B cell (primary cell): ENCODE results near the gene MAP3K19. TPM values are rescaled to one million over a fixed set of nuclear protein-coding genes. Genes with fewer than 3 reads are reported as not detected.

ENCODE experiments used
- ATAC-seq: fragments of 200-7000 bp; cut with Tn5 transposase; one replicate; pipeline ENCODE4 v1.10.0; 2021; ENCODE audit warnings: low read depth, mild to moderate bottlenecking, moderate number of reproducible peaks, moderate library complexity
- CTCF ChIA-PET: fragments of 350-600 bp; sonication (Branson Sonifier 250); formaldehyde crosslinking; loops from one replicate; lab custom pipeline; 2021; ENCODE audit warnings: antibody characterized with exemption, inconsistent platforms; lab: Charles Lee
- POLR2A ChIA-PET: fragments of 350-600 bp; sonication (Branson Sonifier 250); formaldehyde crosslinking; loops from one replicate; lab custom pipeline; 2021; ENCODE audit warnings: antibody characterized with exemption; lab: Charles Lee
- DNase-seq: peaks from one replicate; pipeline ENCODE4 v3.0.0; 2013
- H2AFZ ChIP-seq: 2 replicates; pipeline ENCODE4 v1.6.1; 2012; ENCODE audit warnings: mild to moderate bottlenecking, low read depth, low read length; ENCODE audit not compliant: insufficient read depth, poor library complexity, severe bottlenecking
- H3K27ac ChIP-seq, 2 donors: 1 replicate in 1 of 2; 2 replicates in 1 of 2; pipeline ENCODE4 v1.5.1; 2012 to 2013; ENCODE audit warnings: low read length in 2 of 2, mild to moderate bottlenecking in 2 of 2, moderate library complexity in 1 of 2
- H3K27me3 ChIP-seq, 4 experiments: fragments of 200-600 bp in 1 of 4; sonication (generic) in 1 of 4; replicated peaks in 1 of 4; 1 replicate in 2 of 4; 2 replicates in 2 of 4; pipeline versions ENCODE4 v1.6.1 to v1.7.0; 2013 to 2016; ENCODE audit warnings: low read length in 3 of 4, mild to moderate bottlenecking in 2 of 4, mixed read lengths in 1 of 4, moderate library complexity in 1 of 4; ENCODE audit not compliant: insufficient read depth in 4 of 4, control insufficient read depth in 3 of 4; ENCODE audit errors: control extremely low read depth in 1 of 4
- H3K36me3 ChIP-seq, 2 experiments: replicated peaks in 1 of 2; 1 replicate in 1 of 2; 2 replicates in 1 of 2; pipeline versions ENCODE4 v1.6.1 to v1.7.1; 2013; ENCODE audit warnings: low read length in 1 of 2; ENCODE audit not compliant: insufficient read depth in 2 of 2, control insufficient read depth in 1 of 2; ENCODE audit errors: control extremely low read depth in 1 of 2, extremely low read depth in 1 of 2
- H3K4me1 ChIP-seq, 2 donors: fragments of 200-600 bp in 1 of 2; sonication (generic) in 1 of 2; 1 replicate in 1 of 2; 2 replicates in 1 of 2; pipeline versions ENCODE4 v1.5.1 to v1.6.1; 2013 to 2017; ENCODE audit warnings: low read length in 2 of 2; ENCODE audit not compliant: control insufficient read depth in 2 of 2, insufficient read depth in 2 of 2
- H3K4me2 ChIP-seq: replicated peaks from 2 replicates; pipeline ENCODE3; 2012; ENCODE audit warnings: mild to moderate bottlenecking, low read depth, low read length; ENCODE audit not compliant: poor library complexity, severe bottlenecking
- H3K4me3 ChIP-seq, 5 experiments: fragments of 200-600 bp in 1 of 5; sonication (generic) in 1 of 5; 1 replicate in 3 of 5; 2 replicates in 2 of 5; pipeline versions ENCODE4 v1.5.1 to v1.7.0; 2011 to 2016; ENCODE audit warnings: low read length in 4 of 5, mild to moderate bottlenecking in 4 of 5, low read depth in 2 of 5, control low read depth in 1 of 5, moderate library complexity in 1 of 5; ENCODE audit not compliant: insufficient read depth in 1 of 5; ENCODE audit errors: control extremely low read depth in 1 of 5, extremely low read depth in 1 of 5
- H3K79me2 ChIP-seq: fragments of 200-600 bp; sonication (generic); one replicate; pipeline ENCODE4 v1.6.0; 2016; ENCODE audit warnings: low read length; ENCODE audit not compliant: control insufficient read depth, insufficient read depth
- H3K9ac ChIP-seq: fragments of 200-600 bp; sonication (generic); 2 replicates; pipeline ENCODE4 v1.6.1; 2017; ENCODE audit warnings: mild to moderate bottlenecking, low read length, moderate library complexity
- H3K9me3 ChIP-seq, 3 donors: one replicate each; pipeline versions ENCODE4 v1.6.1 to v1.7.1; 2013; ENCODE audit warnings: low read length in 2 of 3; ENCODE audit not compliant: control insufficient read depth in 2 of 3, insufficient read depth in 1 of 3; ENCODE audit errors: control extremely low read depth in 1 of 3
- H4K20me1 ChIP-seq: 2 replicates; pipeline ENCODE4 v1.6.0; 2012; ENCODE audit warnings: mild to moderate bottlenecking, low read length; ENCODE audit not compliant: insufficient read depth, control insufficient read depth, poor library complexity, severe bottlenecking
- H3K27ac Mint-ChIP-seq: one replicate; pipeline ENCODE4 v1.8.0; 2021; ENCODE audit warnings: mixed read lengths
- H3K27me3 Mint-ChIP-seq: one replicate; pipeline ENCODE4 v1.8.0; 2021; ENCODE audit warnings: mixed read lengths
- H3K4me1 Mint-ChIP-seq: one replicate; pipeline ENCODE4 v1.8.0; 2021; ENCODE audit warnings: mixed read lengths
- H3K4me3 Mint-ChIP-seq: one replicate; pipeline ENCODE4 v1.8.0; 2021; ENCODE audit warnings: mixed read lengths
- H3K9me3 Mint-ChIP-seq: one replicate; pipeline ENCODE4 v1.8.0; 2022; ENCODE audit warnings: mixed read lengths; ENCODE audit not compliant: insufficient read depth
- EZH2 ChIP-seq: IDR thresholded peaks from 2 replicates; pipeline ENCODE4 v1.6.1; 2012; ENCODE audit warnings: borderline replicate concordance, low read depth, mild to moderate bottlenecking, moderate library complexity, low read length; ENCODE audit not compliant: insufficient read depth, poor library complexity, severe bottlenecking
- WGBS: methylation state at CpG from one replicate; pipeline ENCODE4 v1.1.5; 2013; ENCODE audit warnings: missing lambda C conversion rate; ENCODE audit not compliant: insufficient coverage; 5-methylcytosine and 5-hydroxymethylcytosine counted together
- intact Hi-C: fragments of 100-400 bp; cut with micrococcal nuclease; formaldehyde crosslinking; loops from one replicate; pipeline ENCODE4 v1.10.0; 2022
- polyA plus RNA-seq: library from polyadenylated mRNA; depleted of rRNA; stranded (reverse); fragments of >200 nt; gene quantifications from 2 replicates; pipeline ENCODE4 v1.2.3, GENCODE V29; 2012
- total RNA-seq, 2 donors: library from RNA; stranded (reverse); fragments of 120-200 nt in 1 of 2; gene quantifications; 1 replicate in 1 of 2; 2 replicates in 1 of 2; pipeline versions ENCODE4 v1.2.3 to v1.2.4, GENCODE V29; 2013 to 2022
- TF ChIP-seq, protein P1 (sequence below): fragments of 200-600 bp; IDR thresholded peaks from one replicate; pipeline ENCODE4 v1.8.0; 2022; ENCODE audit warnings: antibody characterized with exemption, mild to moderate bottlenecking

Gene MAP3K19
- total and polyA plus RNA-seq, 2 donors (not counting 1 experiment from before 2014, with no cell fraction given), result 0.46 TPM; not detected in 1

DNA sequence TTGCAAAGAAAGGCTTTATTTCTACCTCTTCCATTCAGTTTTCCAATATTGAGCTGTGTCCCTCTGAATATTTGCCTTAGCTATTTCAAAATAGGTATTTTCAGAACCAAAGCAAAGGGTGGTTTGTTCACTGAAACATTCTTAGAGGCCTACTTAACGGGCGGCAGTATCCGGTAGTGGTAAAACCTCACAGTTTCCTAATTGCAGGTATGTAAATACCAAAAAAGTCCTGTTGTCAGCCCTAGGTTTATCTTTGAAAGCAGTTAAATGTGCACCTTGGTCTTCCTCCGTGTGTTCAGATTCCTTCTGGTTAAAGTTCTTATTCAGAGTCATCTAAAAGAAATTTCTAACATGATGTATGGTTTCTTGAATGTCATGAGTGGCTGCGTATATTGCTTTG is 89.8 kb downstream of the MAP3K19 start:
- no peak overlapping the region for H3K4me3 Mint-ChIP-seq
- H3K9ac ChIP-seq, result no peak overlapping the region
- TF ChIP-seq, protein P1, sequence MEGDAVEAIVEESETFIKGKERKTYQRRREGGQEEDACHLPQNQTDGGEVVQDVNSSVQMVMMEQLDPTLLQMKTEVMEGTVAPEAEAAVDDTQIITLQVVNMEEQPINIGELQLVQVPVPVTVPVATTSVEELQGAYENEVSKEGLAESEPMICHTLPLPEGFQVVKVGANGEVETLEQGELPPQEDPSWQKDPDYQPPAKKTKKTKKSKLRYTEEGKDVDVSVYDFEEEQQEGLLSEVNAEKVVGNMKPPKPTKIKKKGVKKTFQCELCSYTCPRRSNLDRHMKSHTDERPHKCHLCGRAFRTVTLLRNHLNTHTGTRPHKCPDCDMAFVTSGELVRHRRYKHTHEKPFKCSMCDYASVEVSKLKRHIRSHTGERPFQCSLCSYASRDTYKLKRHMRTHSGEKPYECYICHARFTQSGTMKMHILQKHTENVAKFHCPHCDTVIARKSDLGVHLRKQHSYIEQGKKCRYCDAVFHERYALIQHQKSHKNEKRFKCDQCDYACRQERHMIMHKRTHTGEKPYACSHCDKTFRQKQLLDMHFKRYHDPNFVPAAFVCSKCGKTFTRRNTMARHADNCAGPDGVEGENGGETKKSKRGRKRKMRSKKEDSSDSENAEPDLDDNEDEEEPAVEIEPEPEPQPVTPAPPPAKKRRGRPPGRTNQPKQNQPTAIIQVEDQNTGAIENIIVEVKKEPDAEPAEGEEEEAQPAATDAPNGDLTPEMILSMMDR, result no peak
- no peak for TF ChIP-seq EZH2
- H3K36me3 ChIP-seq, result peaks cover 17 to 50% of the 10 kb centered on the region in 2 experiments
- H3K9me3 ChIP-seq, result no peaks in the 10 kb centered on the region
- POLR2A ChIA-PET, result no interaction called here
- CTCF ChIA-PET, result interaction anchor here (0.5 kb wide), 1 partner anchor 28 kb away, joined by 4 read pairs; no protein-coding TSS in a partner anchor
- H3K4me1 ChIP-seq, result no peaks in the 10 kb centered on the region
- H3K4me2 ChIP-seq, result no peak overlapping the region
- 60% methylated on average over 1 of the region's 5 CpGs for WGBS
- no peaks in the 10 kb centered on the region for H3K27me3 ChIP-seq
- no peaks in the 10 kb centered on the region for H4K20me1 ChIP-seq
- ATAC-seq (no peak), DNase-seq (no peak)
- no peak overlapping the region for H2AFZ ChIP-seq
- no peaks in the 10 kb centered on the region for H3K9me3 Mint-ChIP-seq
- H3K27ac ChIP-seq, result no peak overlapping the region
- H3K4me3 ChIP-seq, result no peak overlapping the region
- no peaks in the 10 kb centered on the region for H3K27me3 Mint-ChIP-seq
- H3K27ac Mint-ChIP-seq, result no peak overlapping the region
- intact Hi-C loops, result no loop called here
- H3K79me2 ChIP-seq, result no peaks in the 10 kb centered on the region
- no peaks in the 10 kb centered on the region for H3K4me1 Mint-ChIP-seq

GRCh38 chr2:134955744-134956143 is 91.5 kb downstream of the MAP3K19 start:
- peaks cover 24 to 64% of the 10 kb centered on the region in 2 experiments for H3K36me3 ChIP-seq
- no peak overlapping the region for H2AFZ ChIP-seq
- TF ChIP-seq, protein P1, result no peak
- no peak for TF ChIP-seq EZH2
- no peak overlapping the region for H3K27ac ChIP-seq
- no peak overlapping the region for H3K4me2 ChIP-seq
- no peak overlapping the region for H3K27ac Mint-ChIP-seq
- DNase-seq (no peak), ATAC-seq (no peak)
- H3K9ac ChIP-seq, result no peak overlapping the region
- H3K4me1 Mint-ChIP-seq, result peaks cover 2% of the 10 kb centered on the region
- H4K20me1 ChIP-seq, result no peaks in the 10 kb centered on the region
- no peaks in the 10 kb centered on the region for H3K27me3 ChIP-seq
- H3K79me2 ChIP-seq, result no peaks in the 10 kb centered on the region
- no peaks in the 10 kb centered on the region for H3K27me3 Mint-ChIP-seq
- no peaks in the 10 kb centered on the region for H3K9me3 ChIP-seq
- H3K4me3 ChIP-seq, result no peak overlapping the region
- ChIA-PET CTCF (interaction anchor here (1.8 kb wide), 1 partner anchor 10 kb away, joined by 5 read pairs; no protein-coding TSS in a partner anchor), POLR2A (no interaction called here)
- H3K9me3 Mint-ChIP-seq, result no peaks in the 10 kb centered on the region
- intact Hi-C loops, result no loop called here
- no CpG with 5 or more reads among the region's 1 CpG for WGBS
- no peak overlapping the region for H3K4me3 Mint-ChIP-seq
- no peaks in the 10 kb centered on the region for H3K4me1 ChIP-seq
